Liver (tissue), 9 donors: ENCODE data around the gene RTN4. TPM values are rescaled to one million over a fixed set of nuclear protein-coding genes. Genes with fewer than 3 reads are reported as not detected.

Experiments used
- DNase-seq: peaks from one replicate; pipeline ENCODE4 v3.0.0-alpha.2; 2017; ENCODE audit warnings: low spot score
- H3K27ac ChIP-seq, 2 donors: one replicate each; pipeline ENCODE4 v1.7.0; 2013; ENCODE audit warnings: inconsistent platforms in 2 of 2, low read length in 2 of 2, control low read depth in 1 of 2, low read depth in 1 of 2, mild to moderate bottlenecking in 1 of 2
- H3K27me3 ChIP-seq, 4 donors: one replicate each; pipeline versions ENCODE4 v1.6.1 to v1.7.0; 2013; ENCODE audit warnings: low read length in 3 of 4, inconsistent platforms in 1 of 4, mild to moderate bottlenecking in 1 of 4, moderate library complexity in 1 of 4; ENCODE audit not compliant: control insufficient read depth in 4 of 4, insufficient read depth in 4 of 4
- H3K36me3 ChIP-seq, 4 donors: one replicate each; pipeline versions ENCODE4 v1.6.1 to v1.7.0; 2013; ENCODE audit warnings: low read length in 3 of 4, mild to moderate bottlenecking in 3 of 4, low read depth in 1 of 4, moderate library complexity in 1 of 4; ENCODE audit not compliant: control insufficient read depth in 4 of 4, insufficient read depth in 3 of 4
- H3K4me1 ChIP-seq, 4 donors: one replicate each; pipeline versions ENCODE4 v1.6.1 to v1.7.0; 2013; ENCODE audit warnings: low read length in 3 of 4, mild to moderate bottlenecking in 3 of 4, moderate library complexity in 1 of 4; ENCODE audit not compliant: control insufficient read depth in 4 of 4, insufficient read depth in 4 of 4
- H3K4me3 ChIP-seq, 3 donors: one replicate each; pipeline versions ENCODE4 v1.6.1 to v1.7.0; 2013; ENCODE audit warnings: low read length in 3 of 3, control low read depth in 1 of 3, low read depth in 1 of 3, mild to moderate bottlenecking in 1 of 3
- H3K9ac ChIP-seq, 2 donors: one replicate each; pipeline ENCODE4 v1.7.0; 2013; ENCODE audit warnings: low read length in 2 of 2, mild to moderate bottlenecking in 2 of 2, moderate library complexity in 2 of 2, control low read depth in 1 of 2, low read depth in 1 of 2
- H3K9me3 ChIP-seq, 4 donors: one replicate each; pipeline versions ENCODE4 v1.6.1 to v1.7.0; 2013; ENCODE audit warnings: low read length in 3 of 4; ENCODE audit not compliant: control insufficient read depth in 4 of 4
- EGR1 ChIP-seq, 2 donors: IDR thresholded peaks; 2 replicates each; pipeline ENCODE4 v1.6.1; 2016 to 2018; ENCODE audit warnings: antibody characterized with exemption in 2 of 2, low read depth in 2 of 2
- FOXA1 ChIP-seq: IDR thresholded peaks from 2 replicates; pipeline ENCODE4 v1.6.1; 2016; ENCODE audit warnings: antibody characterized with exemption
- FOXA2 ChIP-seq: IDR thresholded peaks from 2 replicates; pipeline ENCODE4 v1.6.1; 2016; ENCODE audit warnings: antibody characterized with exemption
- GABPA ChIP-seq, 2 donors: IDR thresholded peaks in 1 of 2; conservative IDR thresholded peaks in 1 of 2; 2 replicates each; pipeline ENCODE4 v1.6.1; 2016; ENCODE audit warnings: antibody characterized with exemption in 2 of 2, mild to moderate bottlenecking in 1 of 2, moderate library complexity in 1 of 2
- HNF4A ChIP-seq, 2 donors: conservative IDR thresholded peaks; 2 replicates each; pipeline ENCODE4 v1.6.1; 2016; ENCODE audit warnings: antibody characterized with exemption in 2 of 2, mild to moderate bottlenecking in 2 of 2
- HNF4G ChIP-seq: IDR thresholded peaks from 2 replicates; pipeline ENCODE4 v1.6.1; 2016; ENCODE audit warnings: antibody characterized with exemption
- JUND ChIP-seq, 2 donors: IDR thresholded peaks; 2 replicates each; pipeline ENCODE4 v1.6.1; 2016; ENCODE audit warnings: antibody characterized with exemption in 2 of 2
- NR2F2 ChIP-seq: IDR thresholded peaks from 2 replicates; pipeline ENCODE4 v1.6.1; 2016; ENCODE audit warnings: antibody characterized with exemption
- RAD21 ChIP-seq, 2 donors: IDR thresholded peaks; 2 replicates each; pipeline ENCODE4 v1.6.1; 2016; ENCODE audit warnings: antibody characterized with exemption in 2 of 2, mild to moderate bottlenecking in 2 of 2
- RXRA ChIP-seq, 2 donors: IDR thresholded peaks; 2 replicates each; pipeline ENCODE4 v1.6.1; 2017 to 2018; ENCODE audit warnings: antibody characterized with exemption in 2 of 2, mild to moderate bottlenecking in 1 of 2
- TAF1 ChIP-seq: conservative IDR thresholded peaks from 2 replicates; pipeline ENCODE4 v1.6.1; 2016; ENCODE audit warnings: antibody characterized with exemption, mild to moderate bottlenecking
- YY1 ChIP-seq: IDR thresholded peaks from 2 replicates; pipeline ENCODE4 v1.6.1; 2016; ENCODE audit warnings: antibody characterized with exemption, mild to moderate bottlenecking
- WGBS: extraction: QIAGEN DNeasy Blood & Tissue Kit; methylation state at CpG from one replicate; pipeline ENCODE4 v1.1.7; 2013; 5-methylcytosine and 5-hydroxymethylcytosine counted together
- polyA plus RNA-seq, 2 donors: library from polyadenylated mRNA; stranded (reverse) in 1 of 2; unstranded in 1 of 2; fragments of 200-250 nt in 1 of 2; fragments of >200 nt in 1 of 2; fragmentation: Nextera tagmentation in 1 of 2; extraction: Ambion mirVana in 1 of 2; gene quantifications; one replicate each; pipeline versions ENCODE4 v1.2.1 to v1.2.3, GENCODE V29; 2013 to 2015
- total RNA-seq, 2 donors: library from RNA; depleted of rRNA; stranded (reverse); fragments of >200 nt; gene quantifications; one replicate each; pipeline ENCODE4 v1.2.3, GENCODE V29; 2014
- TF ChIP-seq, protein P1 (sequence below): IDR thresholded peaks from 2 replicates; pipeline ENCODE4 v1.6.1; 2016; ENCODE audit warnings: antibody characterized with exemption
- TF ChIP-seq, protein P2 (sequence below): IDR thresholded peaks from 2 replicates; pipeline ENCODE4 v1.6.1; 2016; ENCODE audit warnings: antibody characterized with exemption, mild to moderate bottlenecking
- TF ChIP-seq, protein P3 (sequence below): fragments of 150-350 bp; IDR thresholded peaks from 2 replicates; pipeline ENCODE4 v1.5.1; 2017; ENCODE audit warnings: improper control_type of control experiment, low read depth, low read length; ENCODE audit not compliant: missing input control
- TF ChIP-seq, protein P4 (sequence below): IDR thresholded peaks from 2 replicates; pipeline ENCODE4 v1.6.1; 2016; ENCODE audit warnings: antibody characterized with exemption
- donor health status: healthy.
- donor health status: healthy.
- donor health status: healthy.
- donor health status: healthy.
- donor health status: healthy.

The RTN4 gene
- total and polyA plus RNA-seq, 4 donors, result 73.5 to 348 (median 151) TPM

DNA sequence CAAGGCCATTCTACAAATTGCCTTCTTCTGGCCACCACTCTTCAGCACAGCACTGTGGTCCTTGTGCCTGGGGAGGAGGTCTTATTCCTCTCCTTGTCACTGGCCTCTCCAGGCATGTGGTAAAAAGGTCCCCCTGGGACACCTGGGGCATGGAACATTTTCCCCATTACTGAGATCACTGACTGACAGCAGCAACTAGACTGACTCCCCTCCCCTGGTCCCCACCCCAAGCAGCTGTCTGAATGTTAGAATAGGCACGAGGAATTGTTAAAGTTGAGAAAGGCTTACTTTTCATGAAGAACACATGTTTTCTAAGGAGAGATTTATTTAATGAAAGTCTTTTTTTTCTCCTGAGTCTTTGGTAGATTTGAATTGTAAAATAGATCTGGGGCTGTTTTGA is 39.5 kb upstream of the RTN4 start:
- H3K9me3 ChIP-seq, result no peaks in the 10 kb centered on the region
- no peak overlapping the region for H3K27ac ChIP-seq
- no peak for DNase-seq
- WGBS, result 90% methylated on average over 1 of the region's 1 CpG
- H3K4me1 ChIP-seq, result no peaks in the 10 kb centered on the region
- no peak overlapping the region for H3K4me3 ChIP-seq
- H3K27me3 ChIP-seq, result no peaks in the 10 kb centered on the region
- TF ChIP-seq RAD21 (IDR thresholded peaks at IDR 0.05) (no peak), TAF1 (no peak), FOXA1 (no peak), JUND (IDR thresholded peaks at IDR 0.05) (no peak), EGR1 (IDR thresholded peaks at IDR 0.05; ENCODE audit: low read depth in 2 of 2) (no peak), RXRA (IDR thresholded peaks at IDR 0.05) (no peak), FOXA2 (no peak)
- TF ChIP-seq, protein P1, sequence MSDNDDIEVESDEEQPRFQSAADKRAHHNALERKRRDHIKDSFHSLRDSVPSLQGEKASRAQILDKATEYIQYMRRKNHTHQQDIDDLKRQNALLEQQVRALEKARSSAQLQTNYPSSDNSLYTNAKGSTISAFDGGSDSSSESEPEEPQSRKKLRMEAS, result no peak
- TF ChIP-seq, protein P2, sequence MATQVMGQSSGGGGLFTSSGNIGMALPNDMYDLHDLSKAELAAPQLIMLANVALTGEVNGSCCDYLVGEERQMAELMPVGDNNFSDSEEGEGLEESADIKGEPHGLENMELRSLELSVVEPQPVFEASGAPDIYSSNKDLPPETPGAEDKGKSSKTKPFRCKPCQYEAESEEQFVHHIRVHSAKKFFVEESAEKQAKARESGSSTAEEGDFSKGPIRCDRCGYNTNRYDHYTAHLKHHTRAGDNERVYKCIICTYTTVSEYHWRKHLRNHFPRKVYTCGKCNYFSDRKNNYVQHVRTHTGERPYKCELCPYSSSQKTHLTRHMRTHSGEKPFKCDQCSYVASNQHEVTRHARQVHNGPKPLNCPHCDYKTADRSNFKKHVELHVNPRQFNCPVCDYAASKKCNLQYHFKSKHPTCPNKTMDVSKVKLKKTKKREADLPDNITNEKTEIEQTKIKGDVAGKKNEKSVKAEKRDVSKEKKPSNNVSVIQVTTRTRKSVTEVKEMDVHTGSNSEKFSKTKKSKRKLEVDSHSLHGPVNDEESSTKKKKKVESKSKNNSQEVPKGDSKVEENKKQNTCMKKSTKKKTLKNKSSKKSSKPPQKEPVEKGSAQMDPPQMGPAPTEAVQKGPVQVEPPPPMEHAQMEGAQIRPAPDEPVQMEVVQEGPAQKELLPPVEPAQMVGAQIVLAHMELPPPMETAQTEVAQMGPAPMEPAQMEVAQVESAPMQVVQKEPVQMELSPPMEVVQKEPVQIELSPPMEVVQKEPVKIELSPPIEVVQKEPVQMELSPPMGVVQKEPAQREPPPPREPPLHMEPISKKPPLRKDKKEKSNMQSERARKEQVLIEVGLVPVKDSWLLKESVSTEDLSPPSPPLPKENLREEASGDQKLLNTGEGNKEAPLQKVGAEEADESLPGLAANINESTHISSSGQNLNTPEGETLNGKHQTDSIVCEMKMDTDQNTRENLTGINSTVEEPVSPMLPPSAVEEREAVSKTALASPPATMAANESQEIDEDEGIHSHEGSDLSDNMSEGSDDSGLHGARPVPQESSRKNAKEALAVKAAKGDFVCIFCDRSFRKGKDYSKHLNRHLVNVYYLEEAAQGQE, result no peak
- H3K36me3 ChIP-seq, result no peaks in the 10 kb centered on the region
- H3K9ac ChIP-seq, result no peak overlapping the region

DNA sequence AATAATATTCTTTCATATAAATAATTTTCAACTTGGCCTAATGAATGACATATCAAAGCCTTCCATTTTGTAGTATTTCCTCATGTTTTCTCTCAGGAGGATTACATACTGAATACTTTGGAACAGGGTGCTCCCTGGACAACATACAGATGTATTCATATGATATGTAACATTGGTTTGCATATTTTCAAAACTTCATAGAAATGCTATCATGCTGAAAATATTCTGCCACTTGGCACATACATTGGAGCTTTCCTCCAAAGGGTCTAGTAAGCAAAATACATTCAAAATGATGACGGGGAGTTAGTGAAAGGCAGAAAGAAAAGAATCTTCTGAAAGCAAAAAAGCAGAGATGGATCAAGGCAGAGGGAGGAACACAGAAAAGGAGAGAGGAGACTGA is 38.1 kb upstream of the RTN4 start:
- no peak overlapping the region for H3K9ac ChIP-seq
- TF ChIP-seq HNF4G (no peak), FOXA2 (no peak), HNF4A (conservative IDR thresholded peaks at IDR 0.05) (no peak), RAD21 (IDR thresholded peaks at IDR 0.05) (no peak), YY1 (no peak), NR2F2 (no peak), GABPA (IDR thresholded peaks at IDR 0.05 in 1 of 2, conservative IDR thresholded peaks at IDR 0.05 in 1 of 2) (no peak)
- TF ChIP-seq, protein P1, result no peak
- TF ChIP-seq, protein P3, sequence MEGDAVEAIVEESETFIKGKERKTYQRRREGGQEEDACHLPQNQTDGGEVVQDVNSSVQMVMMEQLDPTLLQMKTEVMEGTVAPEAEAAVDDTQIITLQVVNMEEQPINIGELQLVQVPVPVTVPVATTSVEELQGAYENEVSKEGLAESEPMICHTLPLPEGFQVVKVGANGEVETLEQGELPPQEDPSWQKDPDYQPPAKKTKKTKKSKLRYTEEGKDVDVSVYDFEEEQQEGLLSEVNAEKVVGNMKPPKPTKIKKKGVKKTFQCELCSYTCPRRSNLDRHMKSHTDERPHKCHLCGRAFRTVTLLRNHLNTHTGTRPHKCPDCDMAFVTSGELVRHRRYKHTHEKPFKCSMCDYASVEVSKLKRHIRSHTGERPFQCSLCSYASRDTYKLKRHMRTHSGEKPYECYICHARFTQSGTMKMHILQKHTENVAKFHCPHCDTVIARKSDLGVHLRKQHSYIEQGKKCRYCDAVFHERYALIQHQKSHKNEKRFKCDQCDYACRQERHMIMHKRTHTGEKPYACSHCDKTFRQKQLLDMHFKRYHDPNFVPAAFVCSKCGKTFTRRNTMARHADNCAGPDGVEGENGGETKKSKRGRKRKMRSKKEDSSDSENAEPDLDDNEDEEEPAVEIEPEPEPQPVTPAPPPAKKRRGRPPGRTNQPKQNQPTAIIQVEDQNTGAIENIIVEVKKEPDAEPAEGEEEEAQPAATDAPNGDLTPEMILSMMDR, result no peak
- TF ChIP-seq, protein P4, sequence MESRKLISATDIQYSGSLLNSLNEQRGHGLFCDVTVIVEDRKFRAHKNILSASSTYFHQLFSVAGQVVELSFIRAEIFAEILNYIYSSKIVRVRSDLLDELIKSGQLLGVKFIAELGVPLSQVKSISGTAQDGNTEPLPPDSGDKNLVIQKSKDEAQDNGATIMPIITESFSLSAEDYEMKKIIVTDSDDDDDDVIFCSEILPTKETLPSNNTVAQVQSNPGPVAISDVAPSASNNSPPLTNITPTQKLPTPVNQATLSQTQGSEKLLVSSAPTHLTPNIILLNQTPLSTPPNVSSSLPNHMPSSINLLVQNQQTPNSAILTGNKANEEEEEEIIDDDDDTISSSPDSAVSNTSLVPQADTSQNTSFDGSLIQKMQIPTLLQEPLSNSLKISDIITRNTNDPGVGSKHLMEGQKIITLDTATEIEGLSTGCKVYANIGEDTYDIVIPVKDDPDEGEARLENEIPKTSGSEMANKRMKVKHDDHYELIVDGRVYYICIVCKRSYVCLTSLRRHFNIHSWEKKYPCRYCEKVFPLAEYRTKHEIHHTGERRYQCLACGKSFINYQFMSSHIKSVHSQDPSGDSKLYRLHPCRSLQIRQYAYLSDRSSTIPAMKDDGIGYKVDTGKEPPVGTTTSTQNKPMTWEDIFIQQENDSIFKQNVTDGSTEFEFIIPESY, result no peak
- TF ChIP-seq, protein P2, result no peak
- DNase-seq, result no peak

More for the DNA sequence above, 38.1 kb upstream of the RTN4 start:
- no peaks in the 10 kb centered on the region for H3K4me1 ChIP-seq
- H3K27ac ChIP-seq, result no peak overlapping the region
- H3K4me3 ChIP-seq, result no peak overlapping the region
- H3K27me3 ChIP-seq, result no peaks in the 10 kb centered on the region
- no peaks in the 10 kb centered on the region for H3K36me3 ChIP-seq
- H3K9me3 ChIP-seq, result no peaks in the 10 kb centered on the region
- 99% methylated on average over 1 of the region's 1 CpG for WGBS
